Psoas muscle (tissue), 8 donors: ENCODE data around the gene LTBP1. TPM values are rescaled to one million over a fixed set of nuclear protein-coding genes. Genes with fewer than 3 reads are reported as not detected.

ENCODE experiments used
- ATAC-seq, 4 donors: fragments of 200-7000 bp; cut with Tn5 transposase; one replicate each; pipeline ENCODE4 v1.9.1; 2020; ENCODE audit warnings: moderate library complexity in 3 of 4, mild to moderate bottlenecking in 2 of 4
- DNase-seq, 2 donors: peaks; one replicate each; pipeline ENCODE4 v3.0.0-alpha.2; 2020
- H3K27ac ChIP-seq: fragments of 200-600 bp; one replicate; pipeline ENCODE4 v1.8.0; 2022
- H3K27me3 ChIP-seq, 3 donors: fragments of 200-600 bp in 1 of 3; one replicate each; pipeline versions ENCODE4 v1.6.1 to v1.8.0; 2013 to 2022; ENCODE audit warnings: low read length in 2 of 3, mild to moderate bottlenecking in 2 of 3, moderate library complexity in 1 of 3; ENCODE audit not compliant: insufficient read depth in 3 of 3
- H3K36me3 ChIP-seq, 2 donors: fragments of 200-600 bp in 1 of 2; one replicate each; pipeline versions ENCODE4 v1.6.1 to v1.8.0; 2013 to 2022; ENCODE audit warnings: low read depth in 1 of 2, mild to moderate bottlenecking in 1 of 2, moderate library complexity in 1 of 2; ENCODE audit not compliant: insufficient read depth in 1 of 2
- H3K4me1 ChIP-seq: fragments of 200-600 bp; one replicate; pipeline ENCODE4 v1.8.0; 2022
- H3K4me3 ChIP-seq: fragments of 200-600 bp; one replicate; pipeline ENCODE4 v1.8.0; 2022; ENCODE audit warnings: mild to moderate bottlenecking
- H3K9me3 ChIP-seq: fragments of 200-600 bp; one replicate; pipeline ENCODE4 v1.8.0; 2022
- CTCF ChIP-seq: fragments of 200-600 bp; IDR thresholded peaks from one replicate; pipeline ENCODE4 v1.8.0; 2022; ENCODE audit warnings: antibody characterized with exemption
- WGBS, 3 donors: extraction: QIAGEN DNeasy Blood & Tissue Kit; methylation state at CpG; one replicate each; pipeline versions ENCODE4 v1.1.6 to v1.1.7; 2013; 5-methylcytosine and 5-hydroxymethylcytosine counted together
- intact Hi-C, 2 donors: fragments of 100-400 bp; cut with DNase I; formaldehyde crosslinking; loops; one replicate each; pipeline versions ENCODE4 v1.11.0 to v1.14.2; 2022
- polyA plus RNA-seq, 3 donors: library from polyadenylated mRNA; stranded (reverse); fragments of 200-250 nt; gene quantifications; one replicate each; pipeline ENCODE4 v1.2.3, GENCODE V29; 2013
- total RNA-seq, 4 donors: library from RNA; stranded (reverse); fragmentation: NEBNext Ultra II Directional in 2 of 4; extraction: Animal tissue kit (Norgen Biotek cat#: 25700) in 2 of 4; gene quantifications; one replicate each; pipeline versions ENCODE4 v1.2.1 to v1.2.4, GENCODE V29; 2021 to 2023
- donor health status: healthy with polysubstance abuse.
- donor health status: DM: no; HTN: no; CAD: no; lungs with moderate emphysema.
- donor health status: Bipolar disorder and iron deficiency.
- donor health status: healthy.
- donor health status: DM: yes; HTN: yes; CAD: no.
- donor health status: DM: no; HTN: no; CAD: no.
- donor health status: DM: no; HTN: no; CAD: no.
- donor health status: DM: yes; HTN: yes; CAD: no.

LTBP1 gene
- total and polyA plus RNA-seq, 7 donors = 5.9 to 26.8 (median 9.5) TPM

GRCh38 chr2:33094303-33094702 is 147.6 kb downstream of the LTBP1 start:
- intact Hi-C loops = no loop called here
- ATAC-seq = no peak
- no peak for TF ChIP-seq CTCF
- H3K9me3 ChIP-seq = no peaks in the 10 kb centered on the region
- no peak for DNase-seq
- no peaks in the 10 kb centered on the region for H3K4me1 ChIP-seq
- no peaks in the 10 kb centered on the region for H3K36me3 ChIP-seq
- H3K4me3 ChIP-seq = no peak overlapping the region
- no peaks in the 10 kb centered on the region for H3K27me3 ChIP-seq
- 91 to 98% (median 92%) methylated on average over 1 of the region's 1 CpG for WGBS, 3 donors
- no peak overlapping the region for H3K27ac ChIP-seq

- Histone ChIP-seq H3K36me3 (no peaks in the 10 kb centered on the region), H3K4me3 (no peak overlapping the region), H3K9me3 (no peaks in the 10 kb centered on the region), H3K27ac (no peak overlapping the region), H3K4me1 (peaks cover 3% of the 10 kb centered on the region), H3K27me3 (no peaks in the 10 kb centered on the region)
- no peak for DNase-seq
- WGBS, 3 donors = 90 to 93% (median 91%) methylated on average over 4 of the region's 4 CpGs
- intact Hi-C loops = no loop called here
- ATAC-seq = no peak
- TF ChIP-seq CTCF = no peak
Measured at GRCh38 chr2:33099989-33100388, 153.2 kb downstream of the LTBP1 start.

- Histone ChIP-seq H3K27ac (no peak overlapping the region), H3K4me1 (peaks cover 3% of the 10 kb centered on the region), H3K4me3 (no peak overlapping the region), H3K36me3 (no peaks in the 10 kb centered on the region), H3K27me3 (no peaks in the 10 kb centered on the region), H3K9me3 (no peaks in the 10 kb centered on the region)
- DNase-seq (no peak), ATAC-seq (no peak)
- TF ChIP-seq CTCF = no peak
- intact Hi-C loops = no loop called here
Measured at GRCh38 chr2:33100921-33101320, 154.2 kb downstream of the LTBP1 start.

- no peak for TF ChIP-seq CTCF
- intact Hi-C loops = no loop called here
- Histone ChIP-seq H3K4me1 (peaks cover 3% of the 10 kb centered on the region), H3K36me3 (no peaks in the 10 kb centered on the region), H3K4me3 (no peak overlapping the region), H3K27ac (no peak overlapping the region), H3K9me3 (no peaks in the 10 kb centered on the region), H3K27me3 (no peaks in the 10 kb centered on the region)
- no peak for ATAC-seq
- WGBS, 3 donors = 75 to 79% (median 77%) methylated on average over 5 of the region's 5 CpGs
- DNase-seq = no peak
Measured at GRCh38 chr2:33104052-33104623, 157.4 kb downstream of the LTBP1 start.

GRCh38 chr2:33104726-33105125 is 158.0 kb downstream of the LTBP1 start:
- Histone ChIP-seq H3K36me3 (no peaks in the 10 kb centered on the region), H3K4me3 (no peak overlapping the region), H3K4me1 (peaks cover 3% of the 10 kb centered on the region), H3K9me3 (no peaks in the 10 kb centered on the region), H3K27ac (no peak overlapping the region), H3K27me3 (no peaks in the 10 kb centered on the region)
- 79 to 84% (median 82%) methylated on average over 4 of the region's 4 CpGs for WGBS, 3 donors
- ATAC-seq (no peak), DNase-seq (no peak)
- no peak for TF ChIP-seq CTCF
- intact Hi-C loops = no loop called here
